Activated T-helper 1 cell treated with anti-CD3 and anti-CD28 coated beads, Interleukin-2, amount 50 U/mL, for 16 hours (primary cell): Measurements from ENCODE around the gene TSEN15.
"Not testable (repeated sequence)": the region's sequence is repeated elsewhere in the genome, so short reads cannot be mapped to it uniquely, and the experiment has no call there.

Source experiments
- DNase-seq, 2 donors: peaks; one replicate each; pipeline ENCODE4 v3.0.0-alpha.2; 2020; ENCODE audit warnings: low read depth in 1 of 2, low spot score in 1 of 2

TSEN15 gene

GRCh38 chr1:184031092-184031408 is 20.5 kb upstream of the TSEN15 start:
- no peak for DNase-seq

GRCh38 chr1:184031409-184032107 is 20.0 kb upstream of the TSEN15 start:
- DNase-seq = no peak

GRCh38 chr1:184032306-184032929 is 19.1 kb upstream of the TSEN15 start:
- DNase-seq = no peak

GRCh38 chr1:184032930-184033418 is 18.6 kb upstream of the TSEN15 start:
- DNase-seq = no peak

- no peak for DNase-seq
These were observed 17.8 kb upstream of the TSEN15 start for GRCh38 chr1:184033711-184034167.

- no peak for DNase-seq
These were observed 16.7 kb upstream of the TSEN15 start for GRCh38 chr1:184034761-184035379.

GRCh38 chr1:184035719-184036516 is 15.6 kb upstream of the TSEN15 start:
- DNase-seq = no peak

GRCh38 chr1:184036517-184036949 is 15.0 kb upstream of the TSEN15 start:
- DNase-seq = no peak

- no peak for DNase-seq
These were observed 13.5 kb upstream of the TSEN15 start for GRCh38 chr1:184037849-184038591.

GRCh38 chr1:184039126-184039525 is 12.4 kb upstream of the TSEN15 start:
- no peak for DNase-seq

- DNase-seq = no peak
These were observed 9.8 kb upstream of the TSEN15 start for GRCh38 chr1:184041731-184042130.

GRCh38 chr1:184043315-184043714 is 8.2 kb upstream of the TSEN15 start:
- DNase-seq = not testable (repeated sequence)

GRCh38 chr1:184044603-184045376 is 6.7 kb upstream of the TSEN15 start:
- no peak for DNase-seq

- DNase-seq = not testable (repeated sequence)
These were observed 4.0 kb upstream of the TSEN15 start for GRCh38 chr1:184047541-184047940.

- DNase-seq = no peak
These were observed 2.8 kb upstream of the TSEN15 start for GRCh38 chr1:184048561-184049240.

- no peak for DNase-seq
These were observed 2.2 kb upstream of the TSEN15 start for GRCh38 chr1:184049291-184049690.

- DNase-seq = no peak
These were observed 1.6 kb upstream of the TSEN15 start for GRCh38 chr1:184049836-184050468.

GRCh38 chr1:184050636-184051035 is 894 bp upstream of the TSEN15 start:
- DNase-seq = no peak

- no peak for DNase-seq
These were observed 419 bp upstream of the TSEN15 start for GRCh38 chr1:184051138-184051484.
